Measurements from ENCODE around the gene ZNF536. TPM values are rescaled to one million over a fixed set of nuclear protein-coding genes. Genes with fewer than 3 reads are reported as not detected.

ZNF536 gene
- total RNA-seq, 1 experiment from 2014 or later: not detected

GRCh38 chr19:30362156-30362754 lies 9.9 kb upstream of the ZNF536 start:
- H3K4ac ChIP-seq (ENCODE audit: low read depth, low read length): no peak overlapping the region
- H3K27me3 Mint-ChIP-seq (ENCODE audit: low read depth): peaks cover 3% of the 10 kb centered on the region; the same call in 1 of the 2 replicates
- no peaks in the 10 kb centered on the region for H3K79me2 ChIP-seq (ENCODE audit: insufficient read depth, low read length)
- no peaks in the 10 kb centered on the region for H3K79me1 ChIP-seq (ENCODE audit: insufficient read depth, low read depth, low read length, poor library complexity, severe bottlenecking)
- H3K23me2 ChIP-seq (ENCODE audit: insufficient read length, low read depth, low read length, poor library complexity, severe bottlenecking): no peaks in the 10 kb centered on the region
- no peak overlapping the region for H3K4me2 ChIP-seq (ENCODE audit: insufficient read depth, insufficient read length, low read length)
- no peak overlapping the region for H4K91ac ChIP-seq (ENCODE audit: insufficient read length, low read depth, low read length)
- H3K23ac ChIP-seq (ENCODE audit: insufficient read length, low read depth, low read length): no peak overlapping the region
- H2AK5ac ChIP-seq (ENCODE audit: insufficient read length, low read length): no peak overlapping the region
- no peak overlapping the region for H3K18ac ChIP-seq (ENCODE audit: insufficient read length, low read depth, low read length)
- H3T11ph ChIP-seq (ENCODE audit: low read length): no peak overlapping the region
- H2AFZ ChIP-seq (ENCODE audit: low read length): no peak overlapping the region
- peaks cover 6% of the 10 kb centered on the region; the same call in 1 of the 2 replicates for H3K4me1 ChIP-seq (ENCODE audit: insufficient read depth, low read length)
- H2BK12ac ChIP-seq (ENCODE audit: insufficient read length, low read depth, low read length): no peak overlapping the region
- H3K27ac ChIP-seq (ENCODE audit: insufficient read length, low read depth, low read length): no peak overlapping the region
- H4K5ac ChIP-seq (ENCODE audit: insufficient read length, low read depth, low read length): no peak overlapping the region
- H4K20me1 ChIP-seq (ENCODE audit: control insufficient read depth, insufficient read depth, insufficient read length): no peaks in the 10 kb centered on the region
- no peak overlapping the region for H2BK15ac ChIP-seq (ENCODE audit: low read depth, low read length)
- no peak overlapping the region for H3K56ac ChIP-seq (ENCODE audit: insufficient read length, low read depth, low read length)
- H3K27me3 ChIP-seq (ENCODE audit: insufficient read depth, low read length): no peaks in the 10 kb centered on the region
- peaks cover 22 to 25% of the 10 kb centered on the region in 2 experiments for H3K4me1 Mint-ChIP-seq
- WGBS (ENCODE audit: extremely low coverage, insufficient read length, low lambda C conversion rate): no CpG with 5 or more reads among the region's 6 CpGs
- H2BK120ac ChIP-seq (ENCODE audit: low read depth, low read length, poor library complexity, severe bottlenecking): no peak overlapping the region
- H2BK5ac ChIP-seq (ENCODE audit: insufficient read length, low read length): no peak overlapping the region
- H2BK20ac ChIP-seq (ENCODE audit: low read depth, low read length, poor library complexity, severe bottlenecking): no peak overlapping the region
- H3K27ac Mint-ChIP-seq: no peak overlapping the region
- no peak overlapping the region for H3K14ac ChIP-seq (ENCODE audit: insufficient read depth, low read length)
- no peak overlapping the region for H3K4me3 Mint-ChIP-seq
- H3K9ac ChIP-seq (ENCODE audit: extremely low read depth, insufficient read length, low read length): no peak overlapping the region
- no peak overlapping the region for H4K8ac ChIP-seq (replicated peaks; ENCODE audit: insufficient read length, low read depth, low read length)
- no peak for TF ChIP-seq CTCF (conservative IDR thresholded peaks at IDR 0.05)
- no peaks in the 10 kb centered on the region for H3K36me3 Mint-ChIP-seq (ENCODE audit: insufficient read depth in 1 of 3, low read depth in 3 of 3)
- H3K9me3 Mint-ChIP-seq: no peaks in the 10 kb centered on the region; a peak in 1 of 5 replicates
- no peaks in the 10 kb centered on the region for H3K9me3 ChIP-seq (ENCODE audit: control insufficient read depth, low read depth, low read length)
- DNase-seq: no peak

Data from H9 (cell line).